ENCODE measurements around the gene ARHGAP12. TPM values are rescaled to one million over a fixed set of nuclear protein-coding genes. Genes with fewer than 3 reads are reported as not detected.

ARHGAP12 gene
- total and polyA plus RNA-seq, 2 experiments from 2014 or later: 20.1 to 43.3 TPM

- Histone ChIP-seq H3K9ac (no peak overlapping the region), H3K9me2 (ENCODE audit: insufficient read depth) (no peaks in the 10 kb centered on the region), H3F3A (ENCODE audit: insufficient read depth) (peaks cover 42% of the 10 kb centered on the region), H4K20me1 (ENCODE audit: insufficient read depth) (no peaks in the 10 kb centered on the region), H3K4me1 (ENCODE audit: insufficient read depth) (peaks cover 56% of the 10 kb centered on the region), H3K36me3 (ENCODE audit: low read depth) (no peaks in the 10 kb centered on the region), H3K79me2 (ENCODE audit: insufficient read depth) (no peaks in the 10 kb centered on the region), H3K4me3 (no peak overlapping the region), H2AFZ (no peak overlapping the region), H3K27me3 (replicated peaks; ENCODE audit: insufficient read depth) (no peaks in the 10 kb centered on the region), H3K4me2 (ENCODE audit: unreplicated experiment) (no peak overlapping the region), H3K27ac (no peak overlapping the region), H3K9me3 (ENCODE audit: low read depth) (no peaks in the 10 kb centered on the region)
- DNase-seq: no peak
- in situ Hi-C loops (cut with MboI): no loop called here
- no peak for TF ChIP-seq EZH2 (IDR thresholded peaks at IDR 0.05; ENCODE audit: insufficient read depth, poor library complexity, severe bottlenecking)
- no peak for TF ChIP-seq EZH2phosphoT487 (IDR thresholded peaks at IDR 0.05; ENCODE audit: insufficient read depth, low read depth)
- WGBS, 2 experiments (ENCODE audit: low coverage in 1 of 2, low lambda C conversion rate in 2 of 2, missing lambda C conversion rate in 2 of 2): 95 to 100% methylated on average over 1 of the region's 1 CpG
These were observed 13.8 kb upstream of the ARHGAP12 start for GRCh38 chr10:31942435-31942834.

- WGBS, 2 experiments (ENCODE audit: low coverage in 1 of 2, low lambda C conversion rate in 2 of 2, missing lambda C conversion rate in 2 of 2): 26 to 28% methylated on average over 7 of the region's 7 CpGs
These were observed 12.4 kb upstream of the ARHGAP12 start for GRCh38 chr10:31940839-31941653.

DNA sequence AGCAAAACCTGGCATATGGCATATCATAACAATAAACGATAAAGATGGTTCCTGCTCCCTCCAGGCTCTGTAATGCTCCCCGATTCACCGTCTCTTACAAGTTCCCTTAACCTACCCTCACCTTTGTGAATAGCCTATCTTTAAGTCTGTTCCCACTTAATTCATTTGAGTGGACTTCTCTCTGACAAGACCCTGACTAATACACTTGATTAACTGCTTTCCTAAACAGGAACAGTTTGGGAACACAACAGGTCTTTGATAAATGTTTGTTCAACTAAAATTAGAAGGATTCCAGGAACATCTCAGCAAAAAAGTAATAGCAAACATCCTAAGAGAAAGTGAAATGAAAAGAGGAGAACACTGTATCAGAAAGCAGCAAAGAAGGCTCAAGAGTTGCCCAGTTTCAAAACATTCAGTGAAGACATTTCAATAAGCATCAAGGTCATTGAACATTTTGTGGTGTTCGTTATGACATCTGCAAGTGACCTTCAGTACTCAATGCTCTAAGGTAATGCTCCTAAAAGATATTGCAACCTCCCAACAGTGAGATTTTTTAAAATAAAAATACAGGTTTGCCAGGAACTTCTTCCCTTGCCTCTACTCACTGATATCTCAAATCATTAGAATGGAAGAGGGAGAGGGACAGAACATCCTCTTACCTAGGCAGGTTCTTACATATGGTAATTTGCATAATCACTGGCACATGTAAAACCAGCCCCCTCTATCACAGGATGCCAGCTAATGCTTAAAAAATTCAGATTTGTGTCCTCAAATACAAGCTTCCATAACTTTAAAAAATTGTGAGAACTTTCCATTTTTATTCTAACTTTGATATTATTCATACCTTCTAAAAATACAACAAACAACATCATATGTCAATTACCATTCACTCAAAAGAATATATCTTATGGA, 11.4 kb upstream of the ARHGAP12 start:
- in situ Hi-C loops (cut with MboI): no loop called here
- Histone ChIP-seq H3K4me1 (ENCODE audit: insufficient read depth) (peaks cover 54% of the 10 kb centered on the region), H3K36me3 (ENCODE audit: low read depth) (no peaks in the 10 kb centered on the region), H3K9me3 (ENCODE audit: low read depth) (no peaks in the 10 kb centered on the region), H2AFZ (peak overlapping the region; percentile 40), H3K79me2 (ENCODE audit: insufficient read depth) (no peaks in the 10 kb centered on the region), H3K9ac (peak overlapping the region; percentile 67), H3F3A (ENCODE audit: insufficient read depth) (peaks cover 32% of the 10 kb centered on the region), H3K27me3 (replicated peaks; ENCODE audit: insufficient read depth) (no peaks in the 10 kb centered on the region), H3K4me2 (ENCODE audit: unreplicated experiment) (peak overlapping the region; percentile 78), H4K20me1 (ENCODE audit: insufficient read depth) (no peaks in the 10 kb centered on the region), H3K9me2 (ENCODE audit: insufficient read depth) (no peaks in the 10 kb centered on the region), H3K4me3 (peak overlapping the region; percentile 44), H3K27ac (peak overlapping the region; percentile 91)
- peak; percentile 67 for DNase-seq
- WGBS, 2 experiments (ENCODE audit: low coverage in 1 of 2, low lambda C conversion rate in 2 of 2, missing lambda C conversion rate in 2 of 2): 59 to 62% methylated on average over 4 of the region's 4 CpGs
- no peak for TF ChIP-seq EZH2 (IDR thresholded peaks at IDR 0.05; ENCODE audit: insufficient read depth, poor library complexity, severe bottlenecking)
- no peak for TF ChIP-seq EZH2phosphoT487 (IDR thresholded peaks at IDR 0.05; ENCODE audit: insufficient read depth, low read depth)

More at GRCh38 chr10:31940839-31941653, 12.4 kb upstream of the ARHGAP12 start:
- Histone ChIP-seq H3F3A (ENCODE audit: insufficient read depth) (peaks cover 34% of the 10 kb centered on the region), H3K9me2 (ENCODE audit: insufficient read depth) (no peaks in the 10 kb centered on the region), H3K36me3 (ENCODE audit: low read depth) (no peaks in the 10 kb centered on the region), H3K4me3 (peak overlapping the region; percentile 44), H3K4me2 (ENCODE audit: unreplicated experiment) (peak overlapping the region; percentile 88), H2AFZ (no peak overlapping the region), H3K27me3 (replicated peaks; ENCODE audit: insufficient read depth) (no peaks in the 10 kb centered on the region), H3K79me2 (ENCODE audit: insufficient read depth) (no peaks in the 10 kb centered on the region), H3K9ac (peak overlapping the region; percentile 67), H3K27ac (peak overlapping the region; percentile 91), H4K20me1 (ENCODE audit: insufficient read depth) (no peaks in the 10 kb centered on the region), H3K4me1 (ENCODE audit: insufficient read depth) (peaks cover 57% of the 10 kb centered on the region), H3K9me3 (ENCODE audit: low read depth) (no peaks in the 10 kb centered on the region)
- no peak for TF ChIP-seq EZH2phosphoT487 (IDR thresholded peaks at IDR 0.05; ENCODE audit: insufficient read depth, low read depth)
- no peak for TF ChIP-seq EZH2 (IDR thresholded peaks at IDR 0.05; ENCODE audit: insufficient read depth, poor library complexity, severe bottlenecking)
- in situ Hi-C loops (cut with MboI): no loop called here
- DNase-seq: peak; percentile 98

- peak; percentile 46 for DNase-seq
- H3K36me3 ChIP-seq (ENCODE audit: low read depth): no peaks in the 10 kb centered on the region
- no peaks in the 10 kb centered on the region for H3K9me2 ChIP-seq (ENCODE audit: insufficient read depth)
- peaks cover 42% of the 10 kb centered on the region for H3K4me1 ChIP-seq (ENCODE audit: insufficient read depth)
- peaks cover 21% of the 10 kb centered on the region for H3F3A ChIP-seq (ENCODE audit: insufficient read depth)
- H3K4me3 ChIP-seq: peak overlapping the region; percentile 67
- H3K27me3 ChIP-seq (replicated peaks; ENCODE audit: insufficient read depth): no peaks in the 10 kb centered on the region
- H4K20me1 ChIP-seq (ENCODE audit: insufficient read depth): no peaks in the 10 kb centered on the region
- H3K79me2 ChIP-seq (ENCODE audit: insufficient read depth): peaks cover 2% of the 10 kb centered on the region; the same call in 1 of the 2 replicates
- H3K9me3 ChIP-seq (ENCODE audit: low read depth): no peaks in the 10 kb centered on the region
- peak overlapping the region; percentile 91 for H3K4me2 ChIP-seq (ENCODE audit: unreplicated experiment)
- in situ Hi-C loops (cut with MboI): no loop called here
- peak overlapping the region; percentile 94 for H2AFZ ChIP-seq
- WGBS, 2 experiments (ENCODE audit: low coverage in 1 of 2, low lambda C conversion rate in 2 of 2, missing lambda C conversion rate in 2 of 2): 3 to 4% methylated on average over 9 of the region's 9 CpGs
- H3K9ac ChIP-seq: peak overlapping the region; percentile 82
- TF ChIP-seq EZH2 (IDR thresholded peaks at IDR 0.05; ENCODE audit: insufficient read depth, poor library complexity, severe bottlenecking) (no peak), EZH2phosphoT487 (IDR thresholded peaks at IDR 0.05; ENCODE audit: insufficient read depth, low read depth) (no peak)
- H3K27ac ChIP-seq: peak overlapping the region; percentile 65
These were observed 8.7 kb upstream of the ARHGAP12 start for GRCh38 chr10:31937371-31937770.
